HepG2 (cell line): Measurements from ENCODE around the gene PLPP3. TPM values are rescaled to one million over a fixed set of nuclear protein-coding genes. Genes with fewer than 3 reads are reported as not detected.
A peak's percentile ranks its signal among the peaks of the same experiment; 100 is the strongest.

Source experiments
- ARNTL ChIP-seq: sonication (generic); formaldehyde crosslinking; IDR thresholded peaks from 2 replicates; pipeline ENCODE4 v1.4.0; 2020; ENCODE audit warnings: mild to moderate bottlenecking, missing genetic modification reagents
- ELF3 ChIP-seq: IDR thresholded peaks from 2 replicates; pipeline ENCODE4 v1.6.1; 2016; ENCODE audit warnings: missing genetic modification reagents, missing compliant biosample characterization
- FOSL1 ChIP-seq: sonication (generic); formaldehyde crosslinking; IDR thresholded peaks from 2 replicates; pipeline ENCODE4 v1.9.0; 2021; ENCODE audit warnings: missing genetic modification reagents, borderline replicate concordance
- HIC2 ChIP-seq: sonication (generic); formaldehyde crosslinking; IDR thresholded peaks from 2 replicates; pipeline ENCODE4 v1.9.0; 2022; ENCODE audit warnings: low read depth, missing genetic modification reagents
- RARA ChIP-seq: IDR thresholded peaks from 2 replicates; pipeline ENCODE4 v1.6.1; 2016; ENCODE audit warnings: missing genetic modification reagents, missing compliant biosample characterization
- SMAD3 ChIP-seq: sonication (generic); formaldehyde crosslinking; IDR thresholded peaks from 2 replicates; pipeline ENCODE4 v1.4.0; 2020; ENCODE audit warnings: missing genetic modification reagents
- STAT6 ChIP-seq: sonication (generic); formaldehyde crosslinking; IDR thresholded peaks from 2 replicates; pipeline ENCODE4 v1.4.0; 2020; ENCODE audit warnings: missing genetic modification reagents, mild to moderate bottlenecking, borderline replicate concordance
- TBL1XR1 ChIP-seq: fragments of 150-350 bp; IDR thresholded peaks from 2 replicates; pipeline ENCODE4 v1.6.1; 2014; ENCODE audit warnings: borderline replicate concordance, low read length; ENCODE audit not compliant: partially characterized antibody
- TERF1 ChIP-seq: sonication (generic); formaldehyde crosslinking; IDR thresholded peaks from 2 replicates; pipeline ENCODE4 v1.8.0; 2022; ENCODE audit warnings: mild to moderate bottlenecking, missing genetic modification reagents, moderate library complexity
- TFAP4 ChIP-seq: sonication (generic); IDR thresholded peaks from 2 replicates; pipeline ENCODE4 v1.6.1; 2016; ENCODE audit warnings: low read depth, borderline replicate concordance
- ZFAT ChIP-seq: sonication (generic); formaldehyde crosslinking; conservative IDR thresholded peaks from 2 replicates; pipeline ENCODE4 v1.8.1; 2023; ENCODE audit warnings: missing genetic modification reagents, inconsistent platforms
- ZNF343 ChIP-seq: sonication (generic); formaldehyde crosslinking; IDR thresholded peaks from 2 replicates; pipeline ENCODE4 v1.4.0; 2020; ENCODE audit warnings: mild to moderate bottlenecking, missing genetic modification reagents
- ZNF451 ChIP-seq: sonication (generic); formaldehyde crosslinking; IDR thresholded peaks from 2 replicates; pipeline ENCODE4 v1.5.0; 2020; ENCODE audit warnings: mild to moderate bottlenecking, missing genetic modification reagents
- ZNF468 ChIP-seq: sonication (generic); formaldehyde crosslinking; IDR thresholded peaks from 2 replicates; pipeline ENCODE4 v1.8.0; 2022; ENCODE audit warnings: mild to moderate bottlenecking, moderate library complexity, missing genetic modification reagents
- polyA plus RNA-seq, 8 experiments: library from polyadenylated mRNA; depleted of rRNA in 3 of 8; stranded (reverse) in 7 of 8; unstranded in 1 of 8; fragments of >200 nt; fragmentation: Illumina TruSeq in 4 of 8; extraction: Trizol in 4 of 8; gene quantifications; 2 replicates each; pipeline versions ENCODE4 v1.2.1 to v1.2.3, GENCODE V29; 2011 to 2016; ENCODE audit warnings: low read depth in 4 of 8, missing spikeins in 1 of 8, mixed read lengths in 1 of 8; ENCODE audit not compliant: insufficient read depth in 1 of 8
- total RNA-seq, 5 experiments: library from RNA; depleted of rRNA; stranded (reverse); fragments of >200 nt; fragmentation: Illumina TruSeq; extraction: Trizol; gene quantifications; 2 replicates each; pipeline ENCODE4 v1.2.3, GENCODE V29; 2016; ENCODE audit warnings: low read depth in 1 of 5
- TF ChIP-seq, protein P1 (sequence below): sonication (generic); formaldehyde crosslinking; IDR thresholded peaks from 2 replicates; pipeline ENCODE4 v1.5.1; 2020; ENCODE audit warnings: mild to moderate bottlenecking, missing genetic modification reagents
- TF ChIP-seq, protein P2 (sequence below): sonication (generic); formaldehyde crosslinking; IDR thresholded peaks from 2 replicates; pipeline ENCODE4 v1.8.1; 2022; ENCODE audit warnings: mild to moderate bottlenecking, missing genetic modification reagents

PLPP3 gene
- total and polyA plus RNA-seq, 2 of the 13 experiments (the other 11 are each of a cell fraction or from before 2014, with no cell fraction given) = 49.7 to 65.8 TPM

- TF ChIP-seq, protein P1, sequence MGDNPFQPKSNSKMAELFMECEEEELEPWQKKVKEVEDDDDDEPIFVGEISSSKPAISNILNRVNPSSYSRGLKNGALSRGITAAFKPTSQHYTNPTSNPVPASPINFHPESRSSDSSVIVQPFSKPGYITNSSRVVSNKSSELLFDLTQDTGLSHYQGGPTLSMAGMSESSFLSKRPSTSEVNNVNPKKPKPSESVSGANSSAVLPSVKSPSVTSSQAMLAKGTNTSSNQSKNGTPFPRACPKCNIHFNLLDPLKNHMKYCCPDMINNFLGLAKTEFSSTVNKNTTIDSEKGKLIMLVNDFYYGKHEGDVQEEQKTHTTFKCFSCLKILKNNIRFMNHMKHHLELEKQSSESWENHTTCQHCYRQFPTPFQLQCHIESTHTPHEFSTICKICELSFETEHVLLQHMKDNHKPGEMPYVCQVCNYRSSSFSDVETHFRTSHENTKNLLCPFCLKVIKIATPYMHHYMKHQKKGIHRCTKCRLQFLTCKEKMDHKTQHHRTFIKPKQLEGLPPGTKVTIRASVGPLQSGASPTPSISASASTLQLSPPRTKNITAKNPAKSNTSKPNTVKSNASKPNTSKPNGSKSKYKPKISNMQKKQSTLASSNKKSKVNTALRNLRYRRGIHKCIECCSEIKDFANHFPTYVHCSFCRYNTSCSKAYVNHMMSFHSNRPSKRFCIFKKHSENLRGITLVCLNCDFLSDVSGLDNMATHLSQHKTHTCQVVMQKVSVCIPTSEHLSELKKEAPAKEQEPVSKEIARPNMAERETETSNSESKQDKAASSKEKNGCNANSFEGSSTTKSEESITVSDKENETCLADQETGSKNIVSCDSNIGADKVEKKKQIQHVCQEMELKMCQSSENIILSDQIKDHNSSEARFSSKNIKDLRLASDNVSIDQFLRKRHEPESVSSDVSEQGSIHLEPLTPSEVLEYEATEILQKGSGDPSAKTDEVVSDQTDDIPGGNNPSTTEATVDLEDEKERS = no peak; the same call in 1 of the 2 replicates
- peak; percentile 67; the same call in 1 of the 2 replicates for TF ChIP-seq ELF3 (CRISPR knock-in tag)
- no peak for TF ChIP-seq TERF1 (CRISPR knock-in tag)
- peak; percentile 27 for TF ChIP-seq TBL1XR1
- no peak; the same call in 1 of the 2 replicates for TF ChIP-seq ZNF451
- TF ChIP-seq, protein P2, sequence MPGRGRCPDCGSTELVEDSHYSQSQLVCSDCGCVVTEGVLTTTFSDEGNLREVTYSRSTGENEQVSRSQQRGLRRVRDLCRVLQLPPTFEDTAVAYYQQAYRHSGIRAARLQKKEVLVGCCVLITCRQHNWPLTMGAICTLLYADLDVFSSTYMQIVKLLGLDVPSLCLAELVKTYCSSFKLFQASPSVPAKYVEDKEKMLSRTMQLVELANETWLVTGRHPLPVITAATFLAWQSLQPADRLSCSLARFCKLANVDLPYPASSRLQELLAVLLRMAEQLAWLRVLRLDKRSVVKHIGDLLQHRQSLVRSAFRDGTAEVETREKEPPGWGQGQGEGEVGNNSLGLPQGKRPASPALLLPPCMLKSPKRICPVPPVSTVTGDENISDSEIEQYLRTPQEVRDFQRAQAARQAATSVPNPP (CRISPR knock-in tag) = peak; percentile 92
- TF ChIP-seq ARNTL = peak; percentile 97
- peak; percentile 57; the same call in 1 of the 2 replicates for TF ChIP-seq HIC2
- no peak for TF ChIP-seq FOSL1 (CRISPR knock-in tag)
- no peak for TF ChIP-seq STAT6 (CRISPR knock-in tag)
- peak; percentile 82; the same call in 1 of the 2 replicates for TF ChIP-seq ZNF343 (CRISPR knock-in tag)
- peak; percentile 93 for TF ChIP-seq SMAD3
- peak; percentile 92 for TF ChIP-seq RARA (CRISPR knock-in tag)
- no peak for TF ChIP-seq ZFAT (CRISPR knock-in tag)
- TF ChIP-seq ZNF468 = no peak
- TF ChIP-seq TFAP4 = peak; percentile 67; the same call in 1 of the 2 replicates
These were observed 117.9 kb downstream of the PLPP3 start (continued) for GRCh38 chr1:56461158-56462127.
